WERI-Rb-1 (cell line): Measurements from ENCODE around the gene OMP.

Experiments
- DNase-seq: peaks from one replicate; pipeline ENCODE4 v3.0.0-alpha.2; 2020
- H3K27ac ChIP-seq: fragments of 250-450 bp; sonication (Bioruptor Pico); 2 replicates; pipeline ENCODE4 v1.5.1; 2020; ENCODE audit warnings: mild to moderate bottlenecking, moderate library complexity
- H3K27me3 ChIP-seq: fragments of 250-450 bp; sonication (Bioruptor Pico); 2 replicates; pipeline ENCODE4 v1.5.1; 2021; ENCODE audit warnings: mild to moderate bottlenecking, low read depth, moderate library complexity; ENCODE audit not compliant: insufficient read depth, severe bottlenecking
- H3K36me3 ChIP-seq: fragments of 250-450 bp; sonication (Bioruptor Pico); 2 replicates; pipeline ENCODE4 v1.5.1; 2020; ENCODE audit warnings: mild to moderate bottlenecking, moderate library complexity
- H3K4me3 ChIP-seq: 2 replicates; pipeline ENCODE4 v1.5.1; 2011; ENCODE audit warnings: low read depth, mild to moderate bottlenecking, control low read depth, low read length
- H3K9me3 ChIP-seq: fragments of 250-450 bp; sonication (Bioruptor Pico); 2 replicates; pipeline ENCODE4 v1.5.1; 2021; ENCODE audit warnings: mild to moderate bottlenecking, moderate library complexity; ENCODE audit not compliant: severe bottlenecking
- TF ChIP-seq, protein P1 (sequence below): IDR thresholded peaks from 2 replicates; pipeline ENCODE4 v1.5.1; 2011; ENCODE audit warnings: low read depth, mild to moderate bottlenecking, control low read depth, inconsistent platforms, low read length

Gene OMP

DNA sequence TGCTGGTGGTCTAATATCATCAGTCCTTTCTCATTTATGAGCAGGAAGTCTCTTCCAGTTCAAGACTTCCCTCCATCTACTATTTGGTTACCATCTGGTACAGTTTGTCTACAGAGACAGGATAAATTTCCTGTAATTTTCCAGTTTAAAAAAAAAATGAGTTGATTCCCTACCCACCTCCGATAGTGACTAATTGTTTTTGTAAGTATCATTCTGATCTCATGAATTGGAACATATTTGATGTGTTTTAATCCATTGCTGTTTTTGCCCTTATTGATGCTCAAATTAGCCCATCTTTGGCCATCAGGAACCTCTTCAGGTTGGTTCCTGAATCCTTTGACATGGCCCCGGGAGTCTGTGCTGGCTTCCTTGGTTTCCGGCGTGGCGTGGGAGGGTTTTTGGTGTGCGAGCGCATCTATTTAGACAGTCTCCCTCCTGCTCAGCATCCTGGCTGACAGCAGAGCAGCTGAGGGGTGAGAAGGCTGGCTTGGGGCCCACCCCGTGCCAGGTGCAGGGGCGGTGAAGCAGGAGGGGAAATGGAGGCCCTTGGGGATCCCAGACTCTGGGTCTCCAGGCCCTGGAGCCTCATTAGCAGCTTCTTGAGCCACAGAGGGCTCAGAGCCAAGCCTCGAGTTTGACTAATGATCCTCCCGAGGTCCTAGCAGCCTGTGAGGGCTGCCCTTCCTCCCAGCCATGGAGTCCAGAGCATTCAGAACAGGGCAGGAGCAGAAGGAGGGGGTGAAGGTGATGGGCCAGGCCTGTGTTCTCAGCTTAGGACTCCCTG is 6.8 kb downstream of the OMP start:
- DNase-seq = no peak

DNA sequence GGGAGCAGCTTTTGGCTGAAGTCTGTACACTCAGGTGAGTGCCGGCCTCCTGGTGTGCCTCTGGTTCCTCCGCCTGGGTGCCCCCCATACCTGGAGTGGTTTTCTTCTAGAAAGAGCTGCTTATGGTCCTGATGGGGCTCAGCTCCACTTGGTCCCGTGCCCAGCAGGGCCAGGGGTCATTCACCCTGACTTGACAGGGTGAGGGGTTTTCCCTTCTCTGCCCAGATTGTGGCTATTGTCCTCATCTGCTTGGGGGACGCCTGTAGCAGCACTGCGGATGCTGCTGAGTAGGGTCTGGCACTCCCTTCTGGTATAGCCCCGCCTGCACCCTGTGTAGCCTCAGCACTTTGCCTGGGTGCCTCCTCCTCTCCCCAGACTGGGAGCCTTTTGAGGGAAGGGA is 8.2 kb downstream of the OMP start:
- H3K4me3 ChIP-seq = no peak overlapping the region
- H3K27me3 ChIP-seq = no peaks in the 10 kb centered on the region
- H3K27ac ChIP-seq = no peak overlapping the region
- TF ChIP-seq, protein P1, sequence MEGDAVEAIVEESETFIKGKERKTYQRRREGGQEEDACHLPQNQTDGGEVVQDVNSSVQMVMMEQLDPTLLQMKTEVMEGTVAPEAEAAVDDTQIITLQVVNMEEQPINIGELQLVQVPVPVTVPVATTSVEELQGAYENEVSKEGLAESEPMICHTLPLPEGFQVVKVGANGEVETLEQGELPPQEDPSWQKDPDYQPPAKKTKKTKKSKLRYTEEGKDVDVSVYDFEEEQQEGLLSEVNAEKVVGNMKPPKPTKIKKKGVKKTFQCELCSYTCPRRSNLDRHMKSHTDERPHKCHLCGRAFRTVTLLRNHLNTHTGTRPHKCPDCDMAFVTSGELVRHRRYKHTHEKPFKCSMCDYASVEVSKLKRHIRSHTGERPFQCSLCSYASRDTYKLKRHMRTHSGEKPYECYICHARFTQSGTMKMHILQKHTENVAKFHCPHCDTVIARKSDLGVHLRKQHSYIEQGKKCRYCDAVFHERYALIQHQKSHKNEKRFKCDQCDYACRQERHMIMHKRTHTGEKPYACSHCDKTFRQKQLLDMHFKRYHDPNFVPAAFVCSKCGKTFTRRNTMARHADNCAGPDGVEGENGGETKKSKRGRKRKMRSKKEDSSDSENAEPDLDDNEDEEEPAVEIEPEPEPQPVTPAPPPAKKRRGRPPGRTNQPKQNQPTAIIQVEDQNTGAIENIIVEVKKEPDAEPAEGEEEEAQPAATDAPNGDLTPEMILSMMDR = no peak
- no peaks in the 10 kb centered on the region for H3K9me3 ChIP-seq
- no peaks in the 10 kb centered on the region for H3K36me3 ChIP-seq
- no peak for DNase-seq

More for the DNA sequence above, 6.8 kb downstream of the OMP start:
- H3K9me3 ChIP-seq = no peaks in the 10 kb centered on the region
- no peaks in the 10 kb centered on the region for H3K36me3 ChIP-seq
- H3K27ac ChIP-seq = no peak overlapping the region
- TF ChIP-seq, protein P1 = no peak
- no peak overlapping the region for H3K4me3 ChIP-seq
- H3K27me3 ChIP-seq = no peaks in the 10 kb centered on the region

GRCh38 chr11:77111277-77111676 is 8.6 kb downstream of the OMP start:
- H3K27me3 ChIP-seq = no peaks in the 10 kb centered on the region
- H3K36me3 ChIP-seq = no peaks in the 10 kb centered on the region
- no peak for DNase-seq
- H3K27ac ChIP-seq = no peak overlapping the region
- H3K4me3 ChIP-seq = no peak overlapping the region
- TF ChIP-seq, protein P1 = no peak
- no peaks in the 10 kb centered on the region for H3K9me3 ChIP-seq

GRCh38 chr11:77111946-77112345 is 9.3 kb downstream of the OMP start:
- Histone ChIP-seq H3K27ac (no peak overlapping the region), H3K4me3 (no peak overlapping the region), H3K9me3 (no peaks in the 10 kb centered on the region), H3K27me3 (no peaks in the 10 kb centered on the region), H3K36me3 (no peaks in the 10 kb centered on the region)
- no peak for DNase-seq
- TF ChIP-seq, protein P1 = no peak

DNA sequence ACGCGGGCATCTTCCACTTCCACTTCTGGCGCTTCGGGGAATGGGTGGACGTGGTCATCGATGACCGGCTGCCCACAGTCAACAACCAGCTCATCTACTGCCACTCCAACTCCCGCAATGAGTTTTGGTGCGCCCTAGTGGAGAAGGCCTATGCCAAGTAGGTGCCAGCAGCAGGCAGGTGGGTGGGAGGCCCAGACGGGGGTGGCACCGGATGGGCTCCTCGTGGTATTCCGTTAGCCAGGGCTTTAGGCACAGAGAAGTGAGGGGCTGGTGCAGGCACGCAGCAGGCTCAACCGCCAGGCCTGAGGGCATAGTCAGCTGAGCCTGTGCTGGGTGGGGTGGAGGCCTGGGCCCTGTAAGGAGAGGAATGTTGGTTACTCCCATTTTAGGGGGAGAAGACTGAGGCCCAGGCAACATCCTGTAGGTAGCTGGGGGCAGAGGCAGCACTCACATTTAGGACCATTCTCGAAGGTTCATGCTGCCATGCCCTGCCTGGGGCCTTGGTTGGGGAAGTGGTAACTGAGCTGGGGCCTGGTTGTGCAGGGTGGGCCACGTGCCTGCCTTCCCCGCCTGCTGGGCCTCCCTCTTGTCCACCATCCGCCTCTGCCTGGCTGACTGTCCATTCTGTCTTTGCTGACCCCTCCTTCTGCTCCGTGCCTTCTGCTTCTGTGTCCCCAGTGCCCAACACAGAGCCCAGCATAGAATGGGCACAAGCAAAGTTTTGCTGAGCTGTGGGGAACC is 10.2 kb downstream of the OMP start:
- Histone ChIP-seq H3K4me3 (no peak overlapping the region), H3K36me3 (no peaks in the 10 kb centered on the region), H3K27ac (no peak overlapping the region), H3K9me3 (no peaks in the 10 kb centered on the region), H3K27me3 (no peaks in the 10 kb centered on the region)
- DNase-seq = no peak
- TF ChIP-seq, protein P1 = no peak
